AG10803 (cell line): ENCODE results near the gene RGR.
"Not testable (repeated sequence)": the region's sequence is repeated elsewhere in the genome, so short reads cannot be mapped to it uniquely, and the experiment has no call there.

ENCODE experiments used
- DNase-seq: peaks from one replicate; pipeline ENCODE4 v3.0.0; 2010; ENCODE audit warnings: low read depth
- H3K4me3 ChIP-seq: 2 replicates; pipeline ENCODE4 v1.5.1; 2011; ENCODE audit warnings: mild to moderate bottlenecking, low read length, control low read depth
- CTCF ChIP-seq: conservative IDR thresholded peaks from 2 replicates; pipeline ENCODE4 v1.5.1; 2011; ENCODE audit warnings: mild to moderate bottlenecking, low read length, control low read depth, inconsistent platforms

RGR gene

GRCh38 chr10:84265418-84265817 lies 20.6 kb downstream of the RGR start:
- peak; percentile 19 for DNase-seq
- TF ChIP-seq CTCF: no peak
- no peak overlapping the region for H3K4me3 ChIP-seq

GRCh38 chr10:84267503-84268126 lies 22.8 kb downstream of the RGR start:
- peak; percentile 48 for DNase-seq

GRCh38 chr10:84269162-84269561 lies 24.3 kb downstream of the RGR start:
- TF ChIP-seq CTCF: no peak
- no peak overlapping the region for H3K4me3 ChIP-seq
- no peak for DNase-seq

More at GRCh38 chr10:84267503-84268126, 22.8 kb downstream of the RGR start:
- no peak overlapping the region for H3K4me3 ChIP-seq
- peak; percentile 74 for TF ChIP-seq CTCF

GRCh38 chr10:84269773-84270172 lies 24.9 kb downstream of the RGR start:
- no peak for TF ChIP-seq CTCF
- peak; percentile 87 for DNase-seq
- H3K4me3 ChIP-seq: no peak overlapping the region

- no peak overlapping the region for H3K4me3 ChIP-seq
- DNase-seq: no peak
- TF ChIP-seq CTCF: no peak
Measured at GRCh38 chr10:84270708-84271107, 25.9 kb downstream of the RGR start.

GRCh38 chr10:84279876-84280475 lies 35.1 kb downstream of the RGR start:
- H3K4me3 ChIP-seq, DNase-seq: not testable (repeated sequence)

- no peak for DNase-seq
- TF ChIP-seq CTCF: no peak
- H3K4me3 ChIP-seq: no peak overlapping the region
Measured at GRCh38 chr10:84286695-84287094, 41.8 kb downstream of the RGR start.
